Neural progenitor cell (in vitro differentiated cells): ENCODE data around the gene MAN2C1. TPM values are rescaled to one million over a fixed set of nuclear protein-coding genes. Genes with fewer than 3 reads are reported as not detected.

Experiments used
- DNase-seq: peaks from one replicate; pipeline ENCODE4 v3.0.0-alpha.2; 2016; ENCODE audit warnings: low spot score
- H2AFZ ChIP-seq: fragments of 200-600 bp; sonication (generic); replicated peaks from 2 replicates; pipeline ENCODE4 v1.6.1; 2016; ENCODE audit warnings: antibody characterized with exemption
- H3F3A ChIP-seq: fragments of 200-600 bp; sonication (generic); 2 replicates; pipeline ENCODE4 v1.6.1; 2016; ENCODE audit warnings: antibody characterized with exemption, low read depth
- H3K27ac ChIP-seq: fragments of 200-600 bp; sonication (generic); 2 replicates; pipeline ENCODE4 v1.5.1; 2016; ENCODE audit warnings: mild to moderate bottlenecking
- H3K27me3 ChIP-seq: fragments of 200-600 bp; sonication (generic); 2 replicates; pipeline ENCODE4 v1.6.1; 2016; ENCODE audit warnings: mild to moderate bottlenecking, moderate library complexity
- H3K36me3 ChIP-seq: fragments of 200-600 bp; sonication (generic); 2 replicates; pipeline ENCODE4 v1.5.1; 2016
- H3K4me1 ChIP-seq: fragments of 200-600 bp; sonication (generic); 2 replicates; pipeline ENCODE4 v1.6.1; 2016; ENCODE audit warnings: mixed run types
- H3K4me2 ChIP-seq: fragments of 200-600 bp; sonication (generic); 2 replicates; pipeline ENCODE4 v1.6.1; 2016
- H3K4me3 ChIP-seq: fragments of 200-600 bp; sonication (generic); 2 replicates; pipeline ENCODE4 v1.5.1; 2016
- H3K79me2 ChIP-seq: fragments of 200-600 bp; sonication (generic); 2 replicates; pipeline ENCODE4 v1.6.1; 2016; ENCODE audit warnings: low read depth
- H3K9ac ChIP-seq: fragments of 200-600 bp; sonication (generic); 2 replicates; pipeline ENCODE4 v1.6.1; 2016
- H3K9me3 ChIP-seq: fragments of 200-600 bp; sonication (generic); 2 replicates; pipeline ENCODE4 v1.5.1; 2016; ENCODE audit warnings: low read depth
- H4K20me1 ChIP-seq: fragments of 200-600 bp; sonication (generic); 2 replicates; pipeline ENCODE4 v1.6.1; 2016; ENCODE audit warnings: low read depth
- H3K27ac Mint-ChIP-seq: 3 replicates; pipeline ENCODE4 v1.8.0; 2021; ENCODE audit warnings: mixed read lengths
- H3K27me3 Mint-ChIP-seq: 2 replicates; pipeline ENCODE4 v1.8.0; 2022; ENCODE audit warnings: low read depth, mild to moderate bottlenecking, inconsistent platforms, moderate library complexity, mixed read lengths; ENCODE audit not compliant: insufficient read depth
- H3K36me3 Mint-ChIP-seq: 3 replicates; pipeline ENCODE4 v1.8.0; 2021; ENCODE audit warnings: mixed read lengths
- H3K4me1 Mint-ChIP-seq: 3 replicates; pipeline ENCODE4 v1.8.0; 2021; ENCODE audit warnings: mixed read lengths
- H3K4me3 Mint-ChIP-seq: 3 replicates; pipeline ENCODE4 v1.8.0; 2021; ENCODE audit warnings: mild to moderate bottlenecking, moderate library complexity, mixed read lengths
- H3K9me3 Mint-ChIP-seq: 3 replicates; pipeline ENCODE4 v1.8.0; 2020; ENCODE audit warnings: mixed read lengths
- CTCF ChIP-seq: fragments of 200-600 bp; sonication (generic); IDR thresholded peaks from 2 replicates; pipeline ENCODE4 v1.5.1; 2017; ENCODE audit warnings: antibody characterized with exemption, mild to moderate bottlenecking
- EZH2 ChIP-seq: fragments of 200-600 bp; sonication (generic); IDR thresholded peaks from 2 replicates; pipeline ENCODE4 v1.6.1; 2017; ENCODE audit warnings: antibody characterized with exemption, mild to moderate bottlenecking, moderate library complexity
- EZH2phosphoT487 ChIP-seq: fragments of 200-600 bp; sonication (generic); IDR thresholded peaks from 2 replicates; pipeline ENCODE4 v1.6.1; 2017; ENCODE audit warnings: antibody characterized with exemption
- total RNA-seq: library from RNA; depleted of rRNA; stranded (reverse); fragments of >200 nt; gene quantifications from 2 replicates; pipeline ENCODE4 v1.2.3, GENCODE V29; 2015; ENCODE audit warnings: low replicate concordance

Gene MAN2C1
- total RNA-seq, 1 donor from 2014 or later, result 76.8 TPM

DNA sequence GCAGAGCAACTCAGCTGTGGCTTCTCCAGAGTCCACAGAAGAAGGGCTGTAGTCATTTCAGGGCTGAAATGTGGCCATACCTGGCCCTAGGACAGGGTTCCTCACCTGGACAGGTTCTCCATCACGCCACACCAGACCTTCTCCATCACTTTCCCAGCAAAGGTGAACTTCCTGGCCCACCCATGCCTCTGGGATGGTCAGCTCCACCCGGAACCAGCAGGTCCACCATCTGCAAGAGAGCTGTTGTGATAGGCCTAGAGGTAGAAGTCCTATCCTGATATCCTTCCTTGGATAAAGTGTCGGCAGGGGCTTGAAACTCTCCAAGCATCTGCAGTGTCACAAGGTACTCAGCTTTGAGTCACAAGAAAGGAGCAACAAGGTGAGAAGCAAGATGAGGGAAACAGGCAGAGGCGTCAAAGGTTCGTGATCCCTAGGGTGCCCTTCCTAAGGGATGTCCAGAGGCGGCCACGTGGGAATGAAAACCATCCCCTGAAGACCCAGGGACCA lies 948 bp downstream of the MAN2C1 start:
- no peaks in the 10 kb centered on the region for H3K9me3 Mint-ChIP-seq
- Histone ChIP-seq H3K4me1 (peaks cover 9% of the 10 kb centered on the region), H3K27me3 (no peaks in the 10 kb centered on the region), H3K9ac (no peak overlapping the region), H4K20me1 (peaks cover 22% of the 10 kb centered on the region), H2AFZ (no peak overlapping the region), H3K36me3 (peaks cover 15% of the 10 kb centered on the region), H3K4me3 (peak overlapping the region; percentile 63), H3K9me3 (no peaks in the 10 kb centered on the region), H3F3A (peaks cover 34% of the 10 kb centered on the region), H3K4me2 (peak overlapping the region; percentile 87), H3K27ac (no peak overlapping the region), H3K79me2 (peaks cover 14% of the 10 kb centered on the region)
- H3K27me3 Mint-ChIP-seq, result no peaks in the 10 kb centered on the region
- peaks cover 15% of the 10 kb centered on the region for H3K4me1 Mint-ChIP-seq
- peak overlapping the region; percentile 89 for H3K4me3 Mint-ChIP-seq
- peaks cover 5% of the 10 kb centered on the region for H3K36me3 Mint-ChIP-seq
- TF ChIP-seq EZH2, result no peak
- no peak for TF ChIP-seq EZH2phosphoT487
- no peak for TF ChIP-seq CTCF
- no peak for DNase-seq
- no peak overlapping the region for H3K27ac Mint-ChIP-seq

GRCh38 chr15:75367006-75367405 lies 1.4 kb downstream of the MAN2C1 start:
- no peak overlapping the region for H3K27ac Mint-ChIP-seq
- Histone ChIP-seq H3K79me2 (peaks cover 14% of the 10 kb centered on the region), H3K4me3 (no peak overlapping the region), H3K9me3 (no peaks in the 10 kb centered on the region), H3K4me2 (peak overlapping the region; percentile 87), H3K27me3 (no peaks in the 10 kb centered on the region), H3K4me1 (peaks cover 9% of the 10 kb centered on the region), H3K36me3 (peaks cover 15% of the 10 kb centered on the region), H3F3A (peaks cover 34% of the 10 kb centered on the region), H3K27ac (no peak overlapping the region), H3K9ac (no peak overlapping the region), H4K20me1 (peaks cover 22% of the 10 kb centered on the region), H2AFZ (no peak overlapping the region)
- H3K27me3 Mint-ChIP-seq, result no peaks in the 10 kb centered on the region
- no peak for DNase-seq
- no peaks in the 10 kb centered on the region for H3K9me3 Mint-ChIP-seq
- H3K4me3 Mint-ChIP-seq, result peak overlapping the region; percentile 89
- H3K36me3 Mint-ChIP-seq, result peaks cover 5% of the 10 kb centered on the region
- no peak for TF ChIP-seq EZH2
- peaks cover 15% of the 10 kb centered on the region for H3K4me1 Mint-ChIP-seq

DNA sequence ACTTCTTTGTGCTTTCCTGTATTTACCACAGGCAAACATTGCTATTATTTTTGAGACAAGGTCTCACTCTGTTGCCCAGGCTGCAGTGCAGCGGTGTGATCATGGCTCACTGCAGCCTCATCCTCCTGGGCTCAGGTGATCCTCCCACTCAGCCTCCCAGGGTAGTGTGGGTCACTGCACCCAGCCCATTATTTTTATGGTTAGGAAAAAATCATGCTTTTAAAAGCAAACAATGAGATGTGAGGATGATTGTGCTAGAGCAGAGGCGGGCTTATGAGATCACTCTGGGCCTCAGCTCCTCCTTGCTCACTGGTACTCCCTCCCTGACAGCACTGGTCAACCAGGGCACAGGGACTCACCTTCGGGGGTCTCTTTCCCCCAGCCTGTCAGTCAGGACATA lies 2.2 kb downstream of the MAN2C1 start:
- H3F3A ChIP-seq, result peaks cover 31% of the 10 kb centered on the region
- H3K9me3 Mint-ChIP-seq, result no peaks in the 10 kb centered on the region
- H3K9ac ChIP-seq, result no peak overlapping the region
- H3K79me2 ChIP-seq, result peaks cover 14% of the 10 kb centered on the region
- no peak for DNase-seq
- H3K36me3 ChIP-seq, result peaks cover 12% of the 10 kb centered on the region
- peaks cover 15% of the 10 kb centered on the region for H3K4me1 Mint-ChIP-seq
- no peaks in the 10 kb centered on the region for H3K27me3 Mint-ChIP-seq
- no peak overlapping the region for H3K4me2 ChIP-seq
- no peak overlapping the region for H3K27ac Mint-ChIP-seq
- peaks cover 5% of the 10 kb centered on the region for H3K36me3 Mint-ChIP-seq
- H2AFZ ChIP-seq, result no peak overlapping the region
- TF ChIP-seq EZH2 (no peak), EZH2phosphoT487 (no peak), CTCF (no peak)
- no peak overlapping the region for H3K4me3 ChIP-seq
- H3K4me3 Mint-ChIP-seq, result no peak overlapping the region
- peaks cover 22% of the 10 kb centered on the region for H4K20me1 ChIP-seq
- H3K27me3 ChIP-seq, result no peaks in the 10 kb centered on the region
- H3K4me1 ChIP-seq, result peaks cover 9% of the 10 kb centered on the region
- no peaks in the 10 kb centered on the region for H3K9me3 ChIP-seq
- H3K27ac ChIP-seq, result no peak overlapping the region

DNA sequence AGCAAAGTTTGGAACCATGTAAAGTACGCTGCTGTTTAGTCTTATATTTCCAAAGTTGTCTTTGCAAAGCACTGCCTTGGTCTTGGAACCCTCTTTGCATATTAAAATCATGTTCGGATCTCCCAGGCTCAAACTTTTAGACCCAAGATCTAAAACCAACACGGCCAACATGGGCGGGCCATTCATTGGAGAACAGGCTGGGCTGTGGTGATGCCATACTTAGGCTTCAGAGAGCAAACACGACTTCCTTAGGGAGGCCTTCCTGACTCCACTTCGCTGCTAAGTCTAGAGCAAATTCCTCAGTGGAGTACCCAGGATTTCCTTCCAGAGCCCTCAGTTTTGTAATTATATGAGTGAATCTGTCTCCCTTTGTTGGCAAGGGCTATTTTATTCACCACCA lies 3.5 kb downstream of the MAN2C1 start:
- no peaks in the 10 kb centered on the region for H3K27me3 Mint-ChIP-seq
- Histone ChIP-seq H3K27me3 (no peaks in the 10 kb centered on the region), H3K4me1 (peaks cover 8% of the 10 kb centered on the region), H3K9me3 (no peaks in the 10 kb centered on the region), H2AFZ (no peak overlapping the region), H3K9ac (no peak overlapping the region), H3K36me3 (no peaks in the 10 kb centered on the region), H3K79me2 (peaks cover 6% of the 10 kb centered on the region), H3K27ac (no peak overlapping the region), H3F3A (peaks cover 21% of the 10 kb centered on the region), H4K20me1 (peaks cover 20% of the 10 kb centered on the region), H3K4me3 (no peak overlapping the region), H3K4me2 (no peak overlapping the region)
- TF ChIP-seq CTCF, result no peak
- no peak for TF ChIP-seq EZH2phosphoT487
- TF ChIP-seq EZH2, result no peak
- H3K36me3 Mint-ChIP-seq, result peaks cover 8% of the 10 kb centered on the region
- no peak overlapping the region for H3K27ac Mint-ChIP-seq
- H3K9me3 Mint-ChIP-seq, result no peaks in the 10 kb centered on the region
- no peak for DNase-seq
- peaks cover 13% of the 10 kb centered on the region for H3K4me1 Mint-ChIP-seq
- H3K4me3 Mint-ChIP-seq, result no peak overlapping the region
